ENCODE measurements around the gene CTCF. TPM values are rescaled to one million over a fixed set of nuclear protein-coding genes. Genes with fewer than 3 reads are reported as not detected.

The CTCF gene
- total RNA-seq, 3 donors from 2014 or later (not counting 1 experiment from before 2014, with no cell fraction given) = 61.4 to 76.7 (median 63.6) TPM

DNA sequence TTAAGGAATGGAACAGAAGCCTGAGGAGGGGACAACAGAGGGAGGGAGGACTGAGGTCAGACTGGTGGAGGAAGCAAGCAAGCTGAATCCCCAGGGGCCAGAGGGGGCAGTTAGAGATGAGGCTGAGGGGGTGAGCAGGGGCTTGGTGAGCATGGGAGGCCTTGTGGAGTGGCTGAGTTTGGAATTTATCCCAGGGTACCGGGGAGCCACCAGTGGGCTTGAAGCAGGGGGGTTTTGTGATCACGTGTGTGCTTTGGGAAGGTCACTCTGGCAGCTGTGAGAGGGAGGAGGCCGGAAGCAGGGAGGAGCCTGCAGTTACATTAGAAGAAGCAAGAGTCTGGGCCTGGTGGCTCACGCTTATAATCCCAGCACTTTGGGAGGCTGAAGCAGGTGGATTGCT is 9.8 kb upstream of the CTCF start:
- H3K4me1 Mint-ChIP-seq = peaks cover 9 to 24% of the 10 kb centered on the region in 2 donors
- ATAC-seq (no peak), DNase-seq (no peak)
- no peaks in the 10 kb centered on the region for H3K9me3 ChIP-seq (ENCODE audit: control insufficient read depth, insufficient read depth, low read length)
- no peaks in the 10 kb centered on the region for H3K27me3 Mint-ChIP-seq (ENCODE audit: low read depth in 2 of 2)
- intact Hi-C loops (cut with micrococcal nuclease) = no loop called here
- 62% methylated on average over 4 of the region's 4 CpGs for WGBS (ENCODE audit: insufficient coverage)
- H3K4me3 ChIP-seq (ENCODE audit: low read length) = no peak overlapping the region
- no peaks in the 10 kb centered on the region for H3K9me3 Mint-ChIP-seq
- no peaks in the 10 kb centered on the region for H3K36me3 Mint-ChIP-seq
- H3K4me1 ChIP-seq (ENCODE audit: control insufficient read depth, insufficient read depth, low read length) = peaks cover 43% of the 10 kb centered on the region
- H3K27me3 ChIP-seq (ENCODE audit: control insufficient read depth, insufficient read depth, low read length) = no peaks in the 10 kb centered on the region
- no peak overlapping the region for H3K27ac ChIP-seq (ENCODE audit: low read length)
- H3K4me3 Mint-ChIP-seq = no peak overlapping the region
- no peaks in the 10 kb centered on the region for H3K36me3 ChIP-seq (ENCODE audit: control insufficient read depth, insufficient read depth, low read length)
- TF ChIP-seq, protein P1, sequence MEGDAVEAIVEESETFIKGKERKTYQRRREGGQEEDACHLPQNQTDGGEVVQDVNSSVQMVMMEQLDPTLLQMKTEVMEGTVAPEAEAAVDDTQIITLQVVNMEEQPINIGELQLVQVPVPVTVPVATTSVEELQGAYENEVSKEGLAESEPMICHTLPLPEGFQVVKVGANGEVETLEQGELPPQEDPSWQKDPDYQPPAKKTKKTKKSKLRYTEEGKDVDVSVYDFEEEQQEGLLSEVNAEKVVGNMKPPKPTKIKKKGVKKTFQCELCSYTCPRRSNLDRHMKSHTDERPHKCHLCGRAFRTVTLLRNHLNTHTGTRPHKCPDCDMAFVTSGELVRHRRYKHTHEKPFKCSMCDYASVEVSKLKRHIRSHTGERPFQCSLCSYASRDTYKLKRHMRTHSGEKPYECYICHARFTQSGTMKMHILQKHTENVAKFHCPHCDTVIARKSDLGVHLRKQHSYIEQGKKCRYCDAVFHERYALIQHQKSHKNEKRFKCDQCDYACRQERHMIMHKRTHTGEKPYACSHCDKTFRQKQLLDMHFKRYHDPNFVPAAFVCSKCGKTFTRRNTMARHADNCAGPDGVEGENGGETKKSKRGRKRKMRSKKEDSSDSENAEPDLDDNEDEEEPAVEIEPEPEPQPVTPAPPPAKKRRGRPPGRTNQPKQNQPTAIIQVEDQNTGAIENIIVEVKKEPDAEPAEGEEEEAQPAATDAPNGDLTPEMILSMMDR (IDR thresholded peaks at IDR 0.05) = no peak
- peak overlapping the region in 1 of 2 donors; percentile 49 for H3K27ac Mint-ChIP-seq

DNA sequence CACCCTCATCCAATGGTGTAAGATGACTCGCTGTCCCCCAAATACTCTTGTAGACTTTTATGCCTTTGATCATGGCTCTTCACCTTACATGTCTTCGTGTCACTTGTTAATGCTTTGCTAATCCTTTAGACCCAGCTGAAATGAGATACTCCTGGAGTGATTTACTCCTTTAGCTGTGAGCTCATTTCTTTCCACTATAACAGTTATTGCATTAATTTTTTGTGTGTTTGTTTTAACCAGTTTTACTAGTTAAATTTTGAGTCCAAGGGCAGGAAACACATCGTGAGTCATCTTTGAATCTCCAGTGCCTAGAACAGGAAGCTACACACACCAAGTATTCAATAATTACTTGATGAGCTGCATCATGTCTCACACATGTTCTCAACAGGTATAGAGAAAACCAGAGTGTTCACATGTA is 6.5 kb upstream of the CTCF start:
- ATAC-seq (peak; percentile 84 to 94 (median 90)), DNase-seq (peak in 1 of 2 donors; percentile 68)
- H3K4me3 ChIP-seq (ENCODE audit: low read length) = no peak overlapping the region
- no peaks in the 10 kb centered on the region for H3K9me3 ChIP-seq (ENCODE audit: control insufficient read depth, insufficient read depth, low read length)
- H3K9me3 Mint-ChIP-seq = no peaks in the 10 kb centered on the region
- TF ChIP-seq, protein P1 (IDR thresholded peaks at IDR 0.05) = no peak
- intact Hi-C loops (cut with micrococcal nuclease) = no loop called here
- H3K27me3 Mint-ChIP-seq (ENCODE audit: low read depth in 2 of 2) = no peaks in the 10 kb centered on the region
- H3K36me3 ChIP-seq (ENCODE audit: control insufficient read depth, insufficient read depth, low read length) = no peaks in the 10 kb centered on the region
- H3K27ac ChIP-seq (ENCODE audit: low read length) = peak overlapping the region; percentile 53
- no peaks in the 10 kb centered on the region for H3K36me3 Mint-ChIP-seq
- H3K4me1 ChIP-seq (ENCODE audit: control insufficient read depth, insufficient read depth, low read length) = peaks cover 25% of the 10 kb centered on the region
- no peaks in the 10 kb centered on the region for H3K27me3 ChIP-seq (ENCODE audit: control insufficient read depth, insufficient read depth, low read length)
- peak overlapping the region; percentile 89 to 92 for H3K27ac Mint-ChIP-seq
- H3K4me3 Mint-ChIP-seq = peak overlapping the region; percentile 53
- WGBS (ENCODE audit: insufficient coverage) = 40% methylated on average over 3 of the region's 3 CpGs
- H3K4me1 Mint-ChIP-seq = peaks cover 17 to 20% of the 10 kb centered on the region in 2 donors

DNA sequence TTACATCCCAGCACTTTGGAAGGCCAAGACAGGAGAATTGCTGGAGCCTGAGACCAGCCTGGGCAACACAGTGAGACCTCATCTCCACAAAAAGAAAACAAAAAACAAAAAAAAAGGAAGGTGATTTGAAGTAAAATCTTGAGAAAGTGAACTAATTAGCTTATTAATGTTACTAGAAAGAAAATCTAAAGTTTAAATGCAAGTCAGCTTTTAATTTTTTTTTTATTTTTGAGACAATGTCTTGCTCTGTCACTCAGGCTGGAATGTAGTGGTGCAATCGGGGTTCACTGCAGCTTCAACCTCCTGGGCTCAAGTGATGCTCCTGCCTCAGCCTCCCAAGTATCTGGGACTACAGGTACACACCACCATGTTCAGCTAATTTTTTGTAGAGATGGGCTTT is 3.5 kb upstream of the CTCF start:
- Histone ChIP-seq H3K4me3 (ENCODE audit: low read length) (no peak overlapping the region), H3K27me3 (ENCODE audit: control insufficient read depth, insufficient read depth, low read length) (no peaks in the 10 kb centered on the region), H3K4me1 (ENCODE audit: control insufficient read depth, insufficient read depth, low read length) (peaks cover 24% of the 10 kb centered on the region), H3K9me3 (ENCODE audit: control insufficient read depth, insufficient read depth, low read length) (no peaks in the 10 kb centered on the region), H3K36me3 (ENCODE audit: control insufficient read depth, insufficient read depth, low read length) (no peaks in the 10 kb centered on the region), H3K27ac (ENCODE audit: low read length) (no peak overlapping the region)
- Mint-ChIP-seq H3K27me3 (ENCODE audit: low read depth in 2 of 2) (no peaks in the 10 kb centered on the region), H3K27ac (no peak overlapping the region), H3K9me3 (no peaks in the 10 kb centered on the region), H3K4me3 (no peak overlapping the region), H3K4me1 (peaks cover 23 to 27% of the 10 kb centered on the region in 2 donors), H3K36me3 (no peaks in the 10 kb centered on the region)
- intact Hi-C loops (cut with micrococcal nuclease) = no loop called here
- ATAC-seq (no peak), DNase-seq (no peak)
- TF ChIP-seq, protein P1 (IDR thresholded peaks at IDR 0.05) = no peak
- 92% methylated on average over 1 of the region's 1 CpG for WGBS (ENCODE audit: insufficient coverage)

DNA sequence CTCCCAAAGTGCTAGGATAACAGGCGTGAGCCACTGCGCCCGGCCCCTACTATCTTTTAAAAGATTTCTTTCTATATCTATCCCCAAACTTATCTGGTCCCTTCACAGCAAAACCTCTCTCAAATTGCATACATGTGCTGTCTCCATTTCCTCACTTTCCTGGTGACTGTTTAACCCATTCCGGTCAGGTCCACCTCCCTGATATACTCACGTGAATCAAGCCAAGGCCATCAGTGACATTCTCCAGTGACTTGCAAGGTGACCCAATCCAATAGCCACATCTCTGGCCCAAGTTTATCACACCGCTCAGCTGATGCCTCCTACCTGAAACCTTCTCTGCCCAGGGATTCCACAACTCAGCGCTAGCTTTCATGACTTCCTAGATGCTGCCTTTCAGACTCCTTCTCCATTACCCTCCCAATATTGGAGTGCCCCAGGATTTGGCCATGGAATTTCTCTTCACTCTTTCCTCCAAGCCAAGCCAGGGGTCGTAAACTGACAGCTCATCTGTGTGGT is 1.4 kb upstream of the CTCF start:
- H3K4me3 ChIP-seq (ENCODE audit: low read length) = no peak overlapping the region

More for the DNA sequence above, 1.4 kb upstream of the CTCF start:
- H3K27ac ChIP-seq (ENCODE audit: low read length) = peak overlapping the region; percentile 87
- Mint-ChIP-seq H3K36me3 (no peaks in the 10 kb centered on the region), H3K9me3 (no peaks in the 10 kb centered on the region), H3K4me3 (peak overlapping the region; percentile 85), H3K4me1 (peaks cover 28 to 32% of the 10 kb centered on the region in 2 donors), H3K27ac (peak overlapping the region; percentile 93 to 95), H3K27me3 (ENCODE audit: low read depth in 2 of 2) (no peaks in the 10 kb centered on the region)
- intact Hi-C loops (cut with micrococcal nuclease) = loop anchor here (5.0 to 10.0 kb wide), 2 partner anchors 81 to 754 kb away; partner anchors contain the start of genes PRMT7 and SLC7A6OS
- ATAC-seq (no peak), DNase-seq (no peak)
- no peaks in the 10 kb centered on the region for H3K9me3 ChIP-seq (ENCODE audit: control insufficient read depth, insufficient read depth, low read length)
- TF ChIP-seq, protein P1 (IDR thresholded peaks at IDR 0.05) = no peak
- WGBS (ENCODE audit: insufficient coverage) = 88% methylated on average over 8 of the region's 8 CpGs
- peaks cover 29% of the 10 kb centered on the region for H3K4me1 ChIP-seq (ENCODE audit: control insufficient read depth, insufficient read depth, low read length)
- no peaks in the 10 kb centered on the region for H3K27me3 ChIP-seq (ENCODE audit: control insufficient read depth, insufficient read depth, low read length)
- no peaks in the 10 kb centered on the region for H3K36me3 ChIP-seq (ENCODE audit: control insufficient read depth, insufficient read depth, low read length)
